Mesenchymal stem cell (in vitro differentiated cells and primary cell): ENCODE measurements around the gene PHKA1.

Experiments used
- DNase-seq: peaks from one replicate; pipeline ENCODE4 v3.0.0-alpha.2; 2013
- H2AFZ ChIP-seq: one replicate; pipeline ENCODE4 v1.6.1; 2013; ENCODE audit warnings: low read depth, mild to moderate bottlenecking, control low read depth, inconsistent platforms, low read length, moderate library complexity
- H2AK5ac ChIP-seq: 2 replicates; pipeline ENCODE4 v1.6.1; 2013; ENCODE audit warnings: low read length, moderate library complexity, mild to moderate bottlenecking, inconsistent platforms; ENCODE audit not compliant: severe bottlenecking
- H2BK120ac ChIP-seq: one replicate; pipeline ENCODE4 v1.6.1; 2013; ENCODE audit warnings: low read depth, mild to moderate bottlenecking, inconsistent platforms, low read length, moderate library complexity
- H2BK12ac ChIP-seq, 2 experiments: one replicate each; pipeline ENCODE4 v1.6.1; 2013; ENCODE audit warnings: inconsistent platforms in 2 of 2, low read length in 2 of 2, mild to moderate bottlenecking in 2 of 2, moderate library complexity in 2 of 2, control low read depth in 1 of 2
- H2BK15ac ChIP-seq: one replicate; pipeline ENCODE4 v1.6.1; 2013; ENCODE audit warnings: mild to moderate bottlenecking, low read depth, inconsistent platforms; ENCODE audit not compliant: poor library complexity, severe bottlenecking
- H2BK5ac ChIP-seq: 2 replicates; pipeline ENCODE4 v1.6.1; 2013; ENCODE audit warnings: low read depth, mild to moderate bottlenecking, low read length, control low read depth, inconsistent platforms; ENCODE audit not compliant: poor library complexity, severe bottlenecking
- H3K14ac ChIP-seq, 2 experiments: one replicate each; pipeline ENCODE4 v1.6.1; 2013; ENCODE audit warnings: inconsistent platforms in 2 of 2, low read length in 2 of 2, control low read depth in 1 of 2, mild to moderate bottlenecking in 1 of 2, moderate library complexity in 1 of 2
- H3K18ac ChIP-seq, 2 experiments: one replicate each; pipeline ENCODE4 v1.6.1; 2013; ENCODE audit warnings: inconsistent platforms in 2 of 2, low read length in 2 of 2, control low read depth in 1 of 2, low read depth in 1 of 2, mild to moderate bottlenecking in 1 of 2
- H3K23ac ChIP-seq, 2 experiments: one replicate each; pipeline ENCODE4 v1.6.1; 2013; ENCODE audit warnings: inconsistent platforms in 2 of 2, low read length in 2 of 2, mild to moderate bottlenecking in 2 of 2, moderate library complexity in 2 of 2, control low read depth in 1 of 2
- H3K27ac ChIP-seq: 2 replicates; pipeline ENCODE4 v1.5.1; 2013; ENCODE audit warnings: mild to moderate bottlenecking, moderate library complexity, low read length, control low read depth, inconsistent platforms; ENCODE audit not compliant: poor library complexity, severe bottlenecking
- H3K27me3 ChIP-seq, 2 experiments: 2 replicates each; pipeline versions ENCODE4 v1.6.1 to v1.7.0; 2013; ENCODE audit warnings: low read length in 2 of 2, mild to moderate bottlenecking in 2 of 2, moderate library complexity in 2 of 2, control low read depth in 1 of 2, inconsistent platforms in 1 of 2; ENCODE audit not compliant: control insufficient read depth in 1 of 2, insufficient read depth in 1 of 2
- H3K36me3 ChIP-seq, 2 experiments: 2 replicates each; pipeline versions ENCODE4 v1.6.1 to v1.7.0; 2013; ENCODE audit warnings: low read length in 2 of 2, control low read depth in 1 of 2, inconsistent platforms in 1 of 2, low read depth in 1 of 2, mild to moderate bottlenecking in 1 of 2; ENCODE audit not compliant: insufficient read depth in 2 of 2, control insufficient read depth in 1 of 2
- H3K4ac ChIP-seq, 2 experiments: one replicate each; pipeline ENCODE4 v1.6.1; 2013; ENCODE audit warnings: inconsistent platforms in 2 of 2, low read length in 2 of 2, mild to moderate bottlenecking in 2 of 2, moderate library complexity in 2 of 2, control low read depth in 1 of 2, low read depth in 1 of 2
- H3K4me1 ChIP-seq: 2 replicates; pipeline ENCODE4 v1.6.1; 2013; ENCODE audit warnings: low read depth, low read length, control low read depth; ENCODE audit not compliant: control insufficient read depth, insufficient read depth
- H3K4me2 ChIP-seq: 2 replicates; pipeline ENCODE4 v1.6.1; 2013; ENCODE audit warnings: low read length, mild to moderate bottlenecking, inconsistent platforms; ENCODE audit not compliant: poor library complexity, severe bottlenecking
- H3K4me3 ChIP-seq, 2 experiments: 2 replicates each; pipeline versions ENCODE4 v1.5.1 to v1.7.0; 2013; ENCODE audit warnings: low read length in 2 of 2, mild to moderate bottlenecking in 2 of 2, control low read depth in 1 of 2, low read depth in 1 of 2; ENCODE audit not compliant: insufficient read depth in 1 of 2
- H3K79me1 ChIP-seq: replicated peaks from 2 replicates; pipeline ENCODE4 v1.6.1; 2013; ENCODE audit warnings: mild to moderate bottlenecking, control low read depth, low read length, inconsistent platforms; ENCODE audit not compliant: poor library complexity, severe bottlenecking
- H3K9ac ChIP-seq: 2 replicates; pipeline ENCODE4 v1.7.0; 2013; ENCODE audit warnings: mild to moderate bottlenecking, low read length, moderate library complexity
- H3K9me3 ChIP-seq: 2 replicates; pipeline ENCODE4 v1.7.0; 2013; ENCODE audit warnings: mild to moderate bottlenecking, low read length; ENCODE audit not compliant: control insufficient read depth
- H4K8ac ChIP-seq: one replicate; pipeline ENCODE4 v1.6.1; 2013; ENCODE audit warnings: inconsistent platforms, mild to moderate bottlenecking, low read length, moderate library complexity
- H4K91ac ChIP-seq: one replicate; pipeline ENCODE4 v1.6.1; 2013; ENCODE audit warnings: mild to moderate bottlenecking, low read length, inconsistent platforms
- WGBS: methylation state at CpG from one replicate; pipeline ENCODE4 v1.1.7; 2013; ENCODE audit warnings: mixed read lengths; 5-methylcytosine and 5-hydroxymethylcytosine counted together

The PHKA1 gene

DNA sequence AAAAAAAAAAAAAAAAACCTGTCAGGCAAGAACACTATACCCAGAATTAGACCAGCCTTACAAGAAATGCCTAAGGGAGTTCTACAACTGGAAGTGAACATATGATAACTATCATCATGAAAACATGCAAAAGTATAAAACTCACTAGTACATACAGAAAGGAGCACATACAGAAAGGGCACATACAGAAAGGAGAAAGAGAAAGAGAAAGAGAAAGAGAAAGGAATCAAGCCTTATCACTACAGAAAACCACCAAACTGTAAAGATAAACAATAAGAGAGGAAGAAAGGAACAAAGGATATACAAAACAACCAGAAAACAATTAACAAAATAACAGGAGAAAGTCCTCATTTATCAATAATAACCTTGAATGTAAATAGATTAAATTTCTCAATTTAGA lies 50.4 kb downstream of the PHKA1 start:
- Histone ChIP-seq H3K14ac (no peak overlapping the region), H3K18ac (no peak overlapping the region), H4K8ac (no peak overlapping the region), H3K79me1 (no peaks in the 10 kb centered on the region), H3K4me1 (no peaks in the 10 kb centered on the region), H2AK5ac (no peak overlapping the region), H2BK5ac (no peak overlapping the region), H3K4me2 (no peak overlapping the region), H2BK12ac (no peak overlapping the region), H2AFZ (no peak overlapping the region), H3K27ac (no peak overlapping the region), H2BK120ac (no peak overlapping the region), H3K9ac (no peak overlapping the region), H3K27me3 (peaks cover 0 to 21% of the 10 kb centered on the region in 2 experiments), H3K9me3 (no peaks in the 10 kb centered on the region), H3K23ac (no peak overlapping the region), H3K36me3 (no peaks in the 10 kb centered on the region), H4K91ac (no peak overlapping the region), H3K4me3 (no peak overlapping the region), H2BK15ac (no peak overlapping the region), H3K4ac (no peak overlapping the region)
- no peak for DNase-seq

DNA sequence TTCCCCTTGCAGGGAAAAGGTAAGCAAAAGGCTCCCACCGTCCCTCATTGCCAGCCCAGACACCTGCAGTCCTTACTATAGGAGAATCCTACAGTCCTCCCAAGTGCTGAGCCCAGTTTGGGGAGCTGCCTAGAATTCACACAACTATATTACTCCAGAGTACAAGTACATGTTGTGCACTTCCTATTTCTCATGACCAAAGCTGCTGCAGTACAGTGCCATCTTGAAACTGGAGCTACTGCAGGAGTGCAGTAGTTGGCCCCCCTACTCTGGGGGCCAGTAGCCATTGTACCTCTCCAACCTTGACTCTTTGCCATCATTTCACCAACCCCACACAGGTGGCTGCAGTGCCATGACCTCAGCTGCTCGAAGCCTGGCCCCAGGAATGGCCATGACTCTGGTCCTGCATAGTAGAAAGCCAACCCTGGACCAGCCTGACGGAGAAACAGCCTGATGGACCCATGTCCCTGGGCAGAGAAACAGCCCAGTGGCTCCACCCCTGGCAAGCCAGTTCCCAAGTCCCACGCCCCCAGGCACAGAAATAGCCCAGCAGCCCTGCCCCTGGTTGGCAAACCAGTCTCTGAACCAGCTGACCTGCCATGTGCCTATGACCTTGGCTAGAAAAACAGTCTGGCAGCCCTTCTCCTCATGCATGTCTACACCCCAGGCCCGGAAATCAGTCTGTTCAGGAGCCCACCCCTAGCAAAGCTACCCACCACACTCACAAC lies 51.9 kb downstream of the PHKA1 start:
- Histone ChIP-seq H3K36me3 (no peaks in the 10 kb centered on the region), H2AFZ (no peak overlapping the region), H3K27me3 (peaks cover 0 to 21% of the 10 kb centered on the region in 2 experiments), H2BK5ac (no peak overlapping the region), H3K14ac (no peak overlapping the region), H3K4me1 (no peaks in the 10 kb centered on the region), H4K8ac (no peak overlapping the region), H4K91ac (no peak overlapping the region), H2BK12ac (no peak overlapping the region), H3K4me3 (no peak overlapping the region), H2BK120ac (no peak overlapping the region), H3K4me2 (no peak overlapping the region), H3K9me3 (no peaks in the 10 kb centered on the region), H3K18ac (no peak overlapping the region), H3K9ac (no peak overlapping the region), H3K4ac (no peak overlapping the region), H2BK15ac (no peak overlapping the region), H3K23ac (no peak overlapping the region), H3K79me1 (no peaks in the 10 kb centered on the region), H3K27ac (no peak overlapping the region), H2AK5ac (no peak overlapping the region)
- DNase-seq, result no peak
- 85% methylated on average over 5 of the region's 5 CpGs for WGBS

DNA sequence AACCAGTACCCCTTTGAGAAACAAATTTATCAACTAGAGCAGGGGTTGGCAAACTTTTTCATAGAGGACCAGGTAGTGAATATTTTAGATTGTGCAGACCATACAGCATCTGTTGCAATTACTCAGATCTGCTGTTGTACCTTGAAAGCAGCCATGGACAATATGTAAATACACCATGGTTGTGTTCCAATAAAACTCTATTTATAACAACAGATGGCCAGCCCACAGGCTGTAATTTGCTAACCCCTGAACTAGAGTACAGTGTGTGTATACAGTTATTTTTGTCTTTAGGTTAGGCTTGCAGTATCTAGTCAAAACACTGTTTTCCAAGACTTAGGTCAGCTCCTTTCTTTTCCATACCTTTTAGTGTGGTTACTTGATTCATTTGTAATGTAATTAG lies 54.4 kb downstream of the PHKA1 start:
- H3K18ac ChIP-seq, result no peak overlapping the region
- no peak overlapping the region for H2AFZ ChIP-seq
- no peak overlapping the region for H2BK5ac ChIP-seq
- no peak overlapping the region for H3K27ac ChIP-seq
- no peak overlapping the region for H2BK15ac ChIP-seq
- no peak overlapping the region for H3K14ac ChIP-seq
- no peak overlapping the region for H2BK120ac ChIP-seq
- no peak overlapping the region for H3K4ac ChIP-seq
- H3K4me1 ChIP-seq, result no peaks in the 10 kb centered on the region
- H3K23ac ChIP-seq, result no peak overlapping the region
- no peaks in the 10 kb centered on the region for H3K9me3 ChIP-seq
- no peak overlapping the region for H3K9ac ChIP-seq
- H4K91ac ChIP-seq, result no peak overlapping the region
- H2AK5ac ChIP-seq, result no peak overlapping the region
- peaks cover 0 to 17% of the 10 kb centered on the region in 2 experiments for H3K27me3 ChIP-seq
- H3K36me3 ChIP-seq, result no peaks in the 10 kb centered on the region
- no peak overlapping the region for H3K4me3 ChIP-seq
- no peaks in the 10 kb centered on the region for H3K79me1 ChIP-seq
- DNase-seq, result no peak
- no peak overlapping the region for H3K4me2 ChIP-seq
- H4K8ac ChIP-seq, result no peak overlapping the region
- no peak overlapping the region for H2BK12ac ChIP-seq

DNA sequence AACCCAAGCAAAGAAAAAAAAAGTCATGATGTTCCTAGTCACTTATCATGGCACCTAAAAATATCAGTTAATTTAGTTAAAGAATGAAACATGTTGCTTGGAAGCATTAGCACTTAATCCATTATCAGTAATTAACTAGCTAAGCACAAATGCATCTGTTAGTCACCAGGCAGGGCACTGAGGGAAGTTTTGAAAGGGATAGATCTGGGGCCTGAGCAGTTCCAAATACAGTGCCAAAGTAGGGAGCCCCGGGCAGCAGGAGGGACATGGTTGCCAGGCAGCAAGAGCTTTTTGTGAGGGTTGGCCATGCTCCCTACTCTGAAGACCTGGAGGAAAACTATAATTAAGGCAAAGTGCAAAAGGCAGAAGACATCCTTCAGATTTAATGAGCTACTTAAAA lies 62.0 kb downstream of the PHKA1 start:
- no peak overlapping the region for H3K27ac ChIP-seq
- no peak overlapping the region for H2BK12ac ChIP-seq
- no peaks in the 10 kb centered on the region for H3K36me3 ChIP-seq
- H3K9me3 ChIP-seq, result no peaks in the 10 kb centered on the region
- 82% methylated on average over 1 of the region's 1 CpG for WGBS
- no peak overlapping the region for H2BK15ac ChIP-seq
- no peak overlapping the region for H2BK120ac ChIP-seq
- no peak overlapping the region for H3K4me2 ChIP-seq
- H3K4me3 ChIP-seq, result no peak overlapping the region
- H3K23ac ChIP-seq, result no peak overlapping the region
- no peak overlapping the region for H4K8ac ChIP-seq
- H3K4me1 ChIP-seq, result no peaks in the 10 kb centered on the region
- H3K27me3 ChIP-seq, result peaks cover 0 to 23% of the 10 kb centered on the region in 2 experiments
- H4K91ac ChIP-seq, result no peak overlapping the region
- H3K79me1 ChIP-seq, result no peaks in the 10 kb centered on the region
- no peak overlapping the region for H3K9ac ChIP-seq
- H2AFZ ChIP-seq, result no peak overlapping the region
- H3K18ac ChIP-seq, result no peak overlapping the region
- H2AK5ac ChIP-seq, result no peak overlapping the region
- no peak overlapping the region for H3K14ac ChIP-seq
- DNase-seq, result no peak
- H2BK5ac ChIP-seq, result no peak overlapping the region
- no peak overlapping the region for H3K4ac ChIP-seq
